GM21515 (cell line): ENCODE data around the gene TRAF5.
A peak's percentile ranks its signal among the peaks of the same experiment; 100 is the strongest.
"Not testable (repeated sequence)": the region's sequence is repeated elsewhere in the genome, so short reads cannot be mapped to it uniquely, and the experiment has no call there.

Source experiments
- ATAC-seq: cut with Tn5 transposase; IDR thresholded peaks from one replicate; pipeline ENCODE4 v1.9.1; 2021; ENCODE audit not compliant: unreplicated experiment

Gene TRAF5

GRCh38 chr1:211345719-211346118 lies 19.1 kb downstream of the TRAF5 start:
- ATAC-seq = no peak

- no peak for ATAC-seq
Measured at GRCh38 chr1:211347077-211347844, 20.6 kb downstream of the TRAF5 start.

GRCh38 chr1:211348547-211348946 lies 21.9 kb downstream of the TRAF5 start:
- no peak for ATAC-seq

GRCh38 chr1:211349741-211350140 lies 23.1 kb downstream of the TRAF5 start:
- no peak for ATAC-seq

- not testable (repeated sequence) for ATAC-seq
Measured at GRCh38 chr1:211352055-211352454, 25.4 kb downstream of the TRAF5 start.

GRCh38 chr1:211352465-211352864 lies 25.8 kb downstream of the TRAF5 start:
- no peak for ATAC-seq

- ATAC-seq = peak; percentile 85
Measured at GRCh38 chr1:211352985-211353515, 26.4 kb downstream of the TRAF5 start.

GRCh38 chr1:211353562-211354212 lies 27.1 kb downstream of the TRAF5 start:
- no peak for ATAC-seq

GRCh38 chr1:211355873-211356272 lies 29.2 kb downstream of the TRAF5 start:
- no peak for ATAC-seq

- ATAC-seq = no peak
Measured at GRCh38 chr1:211356723-211357407, 30.2 kb downstream of the TRAF5 start.

GRCh38 chr1:211358685-211359084 lies 32.1 kb downstream of the TRAF5 start:
- ATAC-seq = no peak

- no peak for ATAC-seq
Measured at GRCh38 chr1:211359876-211360275, 33.2 kb downstream of the TRAF5 start.

- no peak for ATAC-seq
Measured at GRCh38 chr1:211361202-211361601, 34.6 kb downstream of the TRAF5 start.

- ATAC-seq = no peak
Measured at GRCh38 chr1:211369640-211370039, 43.0 kb downstream of the TRAF5 start.

- no peak for ATAC-seq
Measured at GRCh38 chr1:211370669-211371068, 44.0 kb downstream of the TRAF5 start.

GRCh38 chr1:211371406-211372105 lies 44.9 kb downstream of the TRAF5 start:
- ATAC-seq = no peak

- ATAC-seq = no peak
Measured at GRCh38 chr1:211372463-211372862, 45.8 kb downstream of the TRAF5 start.

- ATAC-seq = no peak
Measured at GRCh38 chr1:211375146-211375818, 48.6 kb downstream of the TRAF5 start.

- ATAC-seq = no peak
Measured at GRCh38 chr1:211375949-211376348, 49.3 kb downstream of the TRAF5 start.

GRCh38 chr1:211376807-211377470 lies 50.3 kb downstream of the TRAF5 start:
- no peak for ATAC-seq
